OCI-LY3 (cell line): ENCODE data around the gene RPL41.
A peak's percentile ranks its signal among the peaks of the same experiment; 100 is the strongest.

Experiments used
- H2AFZ ChIP-seq: fragments of 200-600, 300-600 bp; shearing (Covaris generic); 2 replicates; pipeline ENCODE4 v1.6.0; 2014; ENCODE audit warnings: antibody characterized with exemption, low read depth, low read length
- H3K27ac ChIP-seq: fragments of 200-600, 300-600 bp; sonication (generic); 2 replicates; pipeline ENCODE4 v1.5.1; 2014; ENCODE audit warnings: mild to moderate bottlenecking, low read length, moderate library complexity, mixed read lengths
- H3K27me3 ChIP-seq: fragments of 200-600, 300-600 bp; sonication (generic); 2 replicates; pipeline ENCODE4 v1.6.1; 2014; ENCODE audit warnings: low read depth, low read length, mixed read lengths
- H3K36me3 ChIP-seq: fragments of 200-600, 300-600 bp; sonication (generic); replicated peaks from 2 replicates; pipeline ENCODE3; 2014; ENCODE audit warnings: low read depth, low read length, mixed read lengths
- H3K4me1 ChIP-seq: fragments of 300-600, 200-600 bp; sonication (generic); 2 replicates; pipeline ENCODE4 v1.6.1; 2014; ENCODE audit warnings: low read length, mixed read lengths
- H3K4me2 ChIP-seq: fragments of 200-600, 300-600 bp; sonication (generic); 2 replicates; pipeline ENCODE4 v1.6.1; 2014; ENCODE audit warnings: low read length, mixed read lengths
- H3K4me3 ChIP-seq: fragments of 300-600, 200-600 bp; sonication (generic); 2 replicates; pipeline ENCODE4 v1.5.1; 2014; ENCODE audit warnings: antibody characterized with exemption, mild to moderate bottlenecking, low read length, moderate library complexity
- H3K79me2 ChIP-seq: fragments of 300-600, 200-600 bp; shearing (Covaris generic); 2 replicates; pipeline ENCODE4 v1.6.1; 2014; ENCODE audit warnings: mild to moderate bottlenecking, low read length, mixed read lengths
- H3K9ac ChIP-seq: fragments of 300-600, 200-600 bp; shearing (Covaris generic); 2 replicates; pipeline ENCODE4 v1.6.0; 2014; ENCODE audit warnings: mild to moderate bottlenecking, low read length, moderate library complexity
- H3K9me3 ChIP-seq: fragments of 200-600, 300-600 bp; shearing (Covaris generic); 2 replicates; pipeline ENCODE4 v1.6.1; 2014; ENCODE audit warnings: low read length, mixed read lengths; ENCODE audit not compliant: insufficient read depth
- H4K20me1 ChIP-seq: fragments of 200-600, 300-600 bp; sonication (generic); 2 replicates; pipeline ENCODE4 v1.6.1; 2016; ENCODE audit warnings: low read length, mixed read lengths; ENCODE audit not compliant: insufficient read depth
- EZH2phosphoT487 ChIP-seq: fragments of 200-600 bp; shearing (Covaris generic); IDR thresholded peaks from 2 replicates; pipeline ENCODE4 v1.6.1; 2018; ENCODE audit warnings: antibody characterized with exemption, mixed run types, low read depth
- TF ChIP-seq, protein P1 (sequence below): fragments of 200-600, 300-600 bp; sonication (generic); IDR thresholded peaks from 2 replicates; pipeline ENCODE4 v1.5.1; 2014; ENCODE audit warnings: antibody characterized with exemption, low read length, low read depth

RPL41 gene

GRCh38 chr12:56152756-56153677, 36.6 kb downstream of the RPL41 start:
- Histone ChIP-seq H3K36me3 (no peaks in the 10 kb centered on the region), H3K27ac (no peak overlapping the region), H3K79me2 (peaks cover 8% of the 10 kb centered on the region; the same call in 1 of the 2 replicates), H3K4me2 (peak overlapping the region; percentile 94), H3K4me3 (peak overlapping the region; percentile 91), H2AFZ (peak overlapping the region; percentile 6; the same call in 1 of the 2 replicates), H3K4me1 (peaks cover 17% of the 10 kb centered on the region), H3K9ac (peak overlapping the region; percentile 86), H3K9me3 (no peaks in the 10 kb centered on the region), H3K27me3 (no peaks in the 10 kb centered on the region), H4K20me1 (no peaks in the 10 kb centered on the region)
- TF ChIP-seq, protein P1, sequence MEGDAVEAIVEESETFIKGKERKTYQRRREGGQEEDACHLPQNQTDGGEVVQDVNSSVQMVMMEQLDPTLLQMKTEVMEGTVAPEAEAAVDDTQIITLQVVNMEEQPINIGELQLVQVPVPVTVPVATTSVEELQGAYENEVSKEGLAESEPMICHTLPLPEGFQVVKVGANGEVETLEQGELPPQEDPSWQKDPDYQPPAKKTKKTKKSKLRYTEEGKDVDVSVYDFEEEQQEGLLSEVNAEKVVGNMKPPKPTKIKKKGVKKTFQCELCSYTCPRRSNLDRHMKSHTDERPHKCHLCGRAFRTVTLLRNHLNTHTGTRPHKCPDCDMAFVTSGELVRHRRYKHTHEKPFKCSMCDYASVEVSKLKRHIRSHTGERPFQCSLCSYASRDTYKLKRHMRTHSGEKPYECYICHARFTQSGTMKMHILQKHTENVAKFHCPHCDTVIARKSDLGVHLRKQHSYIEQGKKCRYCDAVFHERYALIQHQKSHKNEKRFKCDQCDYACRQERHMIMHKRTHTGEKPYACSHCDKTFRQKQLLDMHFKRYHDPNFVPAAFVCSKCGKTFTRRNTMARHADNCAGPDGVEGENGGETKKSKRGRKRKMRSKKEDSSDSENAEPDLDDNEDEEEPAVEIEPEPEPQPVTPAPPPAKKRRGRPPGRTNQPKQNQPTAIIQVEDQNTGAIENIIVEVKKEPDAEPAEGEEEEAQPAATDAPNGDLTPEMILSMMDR = no peak
- TF ChIP-seq EZH2phosphoT487 = no peak

DNA sequence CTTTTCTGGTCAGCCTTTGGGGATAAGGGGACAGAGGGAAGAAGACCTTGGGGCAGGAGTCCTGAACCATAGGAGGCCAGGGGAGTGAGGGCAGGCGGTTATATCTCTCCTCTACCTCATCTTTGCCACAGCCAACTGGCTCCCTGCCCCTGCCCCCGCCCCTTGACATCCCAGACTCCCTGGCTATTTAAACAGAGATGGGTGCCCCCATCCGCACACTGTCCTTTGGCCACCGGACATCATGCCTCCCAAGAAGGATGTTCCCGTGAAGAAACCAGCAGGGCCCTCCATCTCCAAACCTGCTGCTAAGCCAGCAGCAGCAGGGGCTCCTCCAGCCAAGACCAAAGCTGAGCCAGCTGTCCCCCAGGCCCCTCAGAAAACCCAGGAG, 37.2 kb downstream of the RPL41 start:
- Histone ChIP-seq H3K36me3 (peaks cover 2% of the 10 kb centered on the region), H3K4me3 (no peak overlapping the region), H3K4me1 (peaks cover 17% of the 10 kb centered on the region), H3K9ac (no peak overlapping the region), H3K79me2 (peaks cover 14% of the 10 kb centered on the region), H3K9me3 (no peaks in the 10 kb centered on the region), H3K27ac (no peak overlapping the region), H3K4me2 (peak overlapping the region; percentile 94), H3K27me3 (no peaks in the 10 kb centered on the region), H2AFZ (no peak overlapping the region), H4K20me1 (no peaks in the 10 kb centered on the region)
- no peak for TF ChIP-seq EZH2phosphoT487
- TF ChIP-seq, protein P1 = no peak

GRCh38 chr12:56154246-56154771, 37.9 kb downstream of the RPL41 start:
- H3K36me3 ChIP-seq = peaks cover 8% of the 10 kb centered on the region
- H3K79me2 ChIP-seq = peaks cover 20% of the 10 kb centered on the region
- peaks cover 4% of the 10 kb centered on the region; the same call in 1 of the 2 replicates for H4K20me1 ChIP-seq
- no peak overlapping the region for H3K4me2 ChIP-seq
- H3K4me3 ChIP-seq = no peak overlapping the region
- H3K9me3 ChIP-seq = no peaks in the 10 kb centered on the region
- no peaks in the 10 kb centered on the region for H3K27me3 ChIP-seq
- peaks cover 17% of the 10 kb centered on the region for H3K4me1 ChIP-seq
- TF ChIP-seq, protein P1 = no peak
- TF ChIP-seq EZH2phosphoT487 = no peak
- no peak overlapping the region for H3K9ac ChIP-seq
- H3K27ac ChIP-seq = no peak overlapping the region
- no peak overlapping the region for H2AFZ ChIP-seq

GRCh38 chr12:56154818-56155217, 38.4 kb downstream of the RPL41 start:
- TF ChIP-seq, protein P1 = no peak
- TF ChIP-seq EZH2phosphoT487 = no peak
- no peak overlapping the region for H3K4me2 ChIP-seq

More at GRCh38 chr12:56154818-56155217, 38.4 kb downstream of the RPL41 start:
- peaks cover 23% of the 10 kb centered on the region for H3K4me1 ChIP-seq
- H4K20me1 ChIP-seq = peaks cover 9% of the 10 kb centered on the region
- no peak overlapping the region for H2AFZ ChIP-seq
- H3K36me3 ChIP-seq = peaks cover 13% of the 10 kb centered on the region
- no peaks in the 10 kb centered on the region for H3K9me3 ChIP-seq
- no peak overlapping the region for H3K27ac ChIP-seq
- H3K4me3 ChIP-seq = no peak overlapping the region
- no peaks in the 10 kb centered on the region for H3K27me3 ChIP-seq
- H3K9ac ChIP-seq = no peak overlapping the region
- peaks cover 25% of the 10 kb centered on the region for H3K79me2 ChIP-seq
